Measurements from ENCODE around the gene DLL3.

The DLL3 gene

DNA sequence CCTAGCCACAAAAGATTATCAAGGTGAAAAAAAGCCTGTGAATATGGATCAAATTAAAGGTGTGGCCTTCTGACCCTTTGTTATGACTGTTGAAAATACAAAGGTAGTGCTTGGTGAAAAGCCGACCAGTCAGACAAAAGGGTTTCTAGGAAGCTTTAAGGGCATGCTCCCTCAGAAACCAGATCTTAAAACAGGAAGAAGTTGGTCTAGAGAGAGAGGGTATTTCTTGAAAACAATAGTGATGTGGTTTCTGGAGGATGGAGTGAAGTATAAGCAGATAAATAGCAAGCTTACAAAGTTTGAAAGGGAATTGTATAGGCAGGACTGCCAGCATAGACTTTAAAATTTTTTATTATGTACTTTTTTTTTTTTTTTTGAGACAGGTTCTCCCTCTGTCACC, 46.2 kb downstream of the DLL3 start:
- H3K4me3 ChIP-seq (replicated peaks; ENCODE audit: low read depth, low read length): no peak overlapping the region
- no peak for DNase-seq (ENCODE audit: extremely low read depth, low read depth)
- TF ChIP-seq, protein P1, sequence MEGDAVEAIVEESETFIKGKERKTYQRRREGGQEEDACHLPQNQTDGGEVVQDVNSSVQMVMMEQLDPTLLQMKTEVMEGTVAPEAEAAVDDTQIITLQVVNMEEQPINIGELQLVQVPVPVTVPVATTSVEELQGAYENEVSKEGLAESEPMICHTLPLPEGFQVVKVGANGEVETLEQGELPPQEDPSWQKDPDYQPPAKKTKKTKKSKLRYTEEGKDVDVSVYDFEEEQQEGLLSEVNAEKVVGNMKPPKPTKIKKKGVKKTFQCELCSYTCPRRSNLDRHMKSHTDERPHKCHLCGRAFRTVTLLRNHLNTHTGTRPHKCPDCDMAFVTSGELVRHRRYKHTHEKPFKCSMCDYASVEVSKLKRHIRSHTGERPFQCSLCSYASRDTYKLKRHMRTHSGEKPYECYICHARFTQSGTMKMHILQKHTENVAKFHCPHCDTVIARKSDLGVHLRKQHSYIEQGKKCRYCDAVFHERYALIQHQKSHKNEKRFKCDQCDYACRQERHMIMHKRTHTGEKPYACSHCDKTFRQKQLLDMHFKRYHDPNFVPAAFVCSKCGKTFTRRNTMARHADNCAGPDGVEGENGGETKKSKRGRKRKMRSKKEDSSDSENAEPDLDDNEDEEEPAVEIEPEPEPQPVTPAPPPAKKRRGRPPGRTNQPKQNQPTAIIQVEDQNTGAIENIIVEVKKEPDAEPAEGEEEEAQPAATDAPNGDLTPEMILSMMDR (IDR thresholded peaks at IDR 0.05; ENCODE audit: low read depth, low read length, missing control alignments): no peak

DNA sequence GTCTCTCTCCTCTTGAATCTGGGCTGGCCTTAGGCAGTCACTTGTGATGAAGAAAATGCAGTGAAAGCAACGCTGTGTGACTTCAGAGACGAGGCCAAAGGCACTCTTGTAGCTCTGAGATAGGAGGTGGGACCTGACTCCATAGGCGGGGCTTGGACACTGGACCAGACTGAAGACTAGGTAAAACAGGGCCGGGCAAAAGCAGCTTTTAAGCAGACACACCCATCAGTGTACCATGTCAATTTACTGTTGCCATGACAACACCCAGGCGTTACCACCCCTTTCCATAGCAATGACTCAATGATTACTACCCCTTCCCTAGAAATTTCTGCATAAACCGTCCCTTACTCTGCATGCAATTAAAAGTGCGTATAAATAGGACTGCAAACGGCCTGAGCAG, 47.9 kb downstream of the DLL3 start:
- TF ChIP-seq, protein P1 (IDR thresholded peaks at IDR 0.05; ENCODE audit: low read depth, low read length, missing control alignments): no peak
- no peak for DNase-seq (ENCODE audit: extremely low read depth, low read depth)

DNA sequence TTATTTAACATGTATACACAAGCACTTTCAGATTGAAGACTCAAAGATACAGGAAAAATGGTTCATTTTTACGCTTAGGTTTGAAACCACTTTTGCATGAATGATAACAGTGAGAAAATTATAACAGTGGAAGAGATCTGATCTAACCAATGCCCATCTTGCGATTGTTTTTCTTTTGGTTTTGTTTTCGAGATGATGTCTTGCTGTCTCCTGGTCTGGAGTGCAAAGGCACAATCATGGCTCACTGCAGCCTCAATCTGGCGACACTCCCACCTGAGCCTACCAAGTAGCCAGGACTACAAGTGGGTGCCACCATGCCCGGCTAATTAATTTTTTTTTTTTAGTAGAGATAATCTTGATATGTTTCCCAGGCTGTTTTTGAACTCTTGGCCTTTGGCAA, 51.5 kb downstream of the DLL3 start:
- no peak for DNase-seq (ENCODE audit: extremely low read depth, low read depth)
- H3K4me3 ChIP-seq (replicated peaks; ENCODE audit: low read depth, low read length): no peak overlapping the region
- TF ChIP-seq, protein P1 (IDR thresholded peaks at IDR 0.05; ENCODE audit: low read depth, low read length, missing control alignments): no peak

More for the DNA sequence above, 47.9 kb downstream of the DLL3 start:
- H3K4me3 ChIP-seq (replicated peaks; ENCODE audit: low read depth, low read length): no peak overlapping the region

DNA sequence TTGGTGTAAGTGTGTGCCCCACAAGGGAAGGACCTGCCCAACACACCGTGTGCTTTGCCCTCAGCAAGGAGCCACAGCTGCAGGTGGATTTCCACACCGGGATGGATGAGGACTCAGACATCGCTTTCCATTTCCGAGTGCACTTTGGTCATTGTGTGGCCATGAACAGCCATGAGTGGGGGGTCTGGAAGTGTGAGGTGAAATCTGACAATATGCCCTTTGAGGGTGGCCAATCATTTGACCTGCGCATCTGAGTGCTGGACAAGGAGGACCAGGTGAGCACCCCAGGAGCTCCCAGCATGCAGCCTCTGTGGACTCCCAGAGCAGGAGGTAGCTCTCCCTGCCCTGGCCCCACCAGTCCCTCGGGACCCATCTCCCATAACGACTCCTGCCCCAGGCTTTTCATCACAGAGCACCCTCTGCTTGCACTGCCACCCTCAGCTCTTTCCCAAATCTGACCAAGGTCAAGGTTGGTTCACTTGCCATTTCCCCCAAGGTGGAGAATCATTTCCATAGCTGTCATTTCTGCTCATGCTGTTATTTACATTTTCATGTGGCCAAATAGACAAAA, 54.4 kb downstream of the DLL3 start:
- no peak for DNase-seq (ENCODE audit: extremely low read depth, low read depth)
- TF ChIP-seq, protein P1 (IDR thresholded peaks at IDR 0.05; ENCODE audit: low read depth, low read length, missing control alignments): no peak
- no peak overlapping the region for H3K4me3 ChIP-seq (replicated peaks; ENCODE audit: low read depth, low read length)

DNA sequence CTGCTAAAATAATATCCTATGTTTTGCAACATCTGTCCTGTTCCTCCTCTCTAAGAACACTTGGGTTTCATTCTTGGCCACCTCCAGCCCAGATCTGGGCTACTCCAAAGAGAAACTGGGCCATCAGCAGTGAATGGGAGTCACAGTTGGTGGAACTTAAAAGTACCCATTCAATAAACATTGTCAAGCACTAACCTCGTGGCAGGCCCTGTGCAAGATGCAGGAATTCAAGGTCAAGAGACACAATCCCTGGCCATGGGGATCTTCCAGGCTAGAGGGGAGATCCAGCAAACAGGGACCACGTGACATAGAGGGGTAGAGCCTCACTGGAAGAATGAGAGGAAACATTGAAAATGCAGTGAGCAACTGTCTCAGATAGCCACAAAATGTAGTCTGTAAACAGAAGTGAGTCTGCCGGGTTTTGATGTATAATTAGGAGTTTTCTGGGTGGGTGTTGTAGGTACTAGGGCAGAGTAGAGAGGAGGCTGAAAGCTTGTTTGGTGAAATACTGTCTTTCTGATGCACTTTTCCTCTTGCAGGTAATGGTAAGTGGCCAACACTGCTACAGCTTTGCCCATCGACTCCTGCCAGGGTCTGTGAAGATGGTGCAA, 56.1 kb downstream of the DLL3 start:
- TF ChIP-seq, protein P1 (IDR thresholded peaks at IDR 0.05; ENCODE audit: low read depth, low read length, missing control alignments): no peak
- H3K4me3 ChIP-seq (replicated peaks; ENCODE audit: low read depth, low read length): no peak overlapping the region
- no peak for DNase-seq (ENCODE audit: extremely low read depth, low read depth)

DNA sequence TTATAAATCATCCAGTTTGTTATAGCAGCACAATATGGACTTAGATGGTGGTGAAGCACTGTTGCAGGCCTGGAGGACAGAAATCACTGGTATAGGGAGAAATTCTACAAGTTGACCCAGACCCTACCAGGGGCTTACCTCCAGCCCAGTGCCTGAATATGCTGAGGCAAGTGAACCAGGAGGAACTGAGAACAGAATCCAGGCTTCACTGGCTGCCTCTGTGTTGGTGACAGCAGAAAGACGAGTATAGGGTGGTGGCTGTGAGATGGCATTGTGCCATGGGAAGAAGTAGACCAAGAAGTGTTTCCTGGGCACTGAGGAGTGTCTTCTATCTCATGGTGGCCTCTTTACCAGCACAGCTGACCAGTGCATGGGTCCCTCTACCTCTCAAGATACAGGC, 57.1 kb downstream of the DLL3 start:
- TF ChIP-seq, protein P1 (IDR thresholded peaks at IDR 0.05; ENCODE audit: low read depth, low read length, missing control alignments): no peak
- no peak for DNase-seq (ENCODE audit: extremely low read depth, low read depth)
- H3K4me3 ChIP-seq (replicated peaks; ENCODE audit: low read depth, low read length): no peak overlapping the region

All from HFF-Myc (cell line).